ENCODE data around the gene NDEL1.

The NDEL1 gene

DNA sequence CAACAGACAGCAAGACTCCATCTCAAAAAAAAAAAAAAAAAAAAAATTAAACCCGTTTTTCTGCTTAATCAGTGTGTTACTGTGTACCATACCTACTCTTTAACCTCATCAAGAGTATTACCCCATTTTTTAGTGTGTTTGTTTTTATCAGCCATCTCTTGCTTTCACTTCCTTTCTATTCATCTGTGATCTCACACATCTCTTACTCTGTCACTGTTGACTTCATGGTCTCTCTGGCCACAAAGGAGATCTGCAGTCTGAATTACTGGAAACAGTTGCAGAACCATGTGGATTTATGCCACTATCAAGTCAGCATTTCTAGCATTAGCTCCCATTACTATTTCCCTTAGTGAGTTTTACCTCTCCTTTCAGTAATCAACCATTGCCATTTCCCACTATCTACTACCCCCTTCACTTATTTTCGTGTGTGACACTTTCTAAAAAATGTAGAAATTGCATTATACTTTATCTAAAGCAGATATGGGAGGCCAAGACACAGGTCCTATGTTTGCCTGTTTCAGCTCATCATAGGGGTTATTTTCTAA, 20.1 kb downstream of the NDEL1 start:
- DNase-seq (ENCODE audit: low spot score) = no peak
- no peak for FAIRE-seq

DNA sequence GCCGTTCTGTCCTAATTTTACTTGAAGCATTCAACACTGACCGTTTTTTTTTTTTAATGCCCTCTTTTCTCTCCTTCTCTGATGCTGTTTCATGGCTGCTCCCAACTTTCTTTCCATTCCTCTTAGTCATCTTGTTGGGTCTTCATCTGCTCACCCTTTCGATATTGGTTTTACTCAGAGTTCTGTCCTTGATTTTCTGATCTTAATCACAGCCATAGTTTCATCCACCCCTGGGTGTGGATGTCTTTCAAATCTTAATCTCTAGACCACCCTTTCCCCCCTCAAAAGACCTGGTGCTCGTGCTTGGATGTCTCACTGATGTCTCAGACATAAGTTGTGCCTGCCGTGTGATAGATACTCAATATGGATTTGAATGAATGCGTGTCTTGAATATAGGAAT, 22.4 kb downstream of the NDEL1 start:
- DNase-seq (ENCODE audit: low spot score) (no peak), FAIRE-seq (no peak)

GRCh38 chr17:8459107-8459506, 23.4 kb downstream of the NDEL1 start:
- no peak for DNase-seq (ENCODE audit: low spot score)
- FAIRE-seq = no peak

DNA sequence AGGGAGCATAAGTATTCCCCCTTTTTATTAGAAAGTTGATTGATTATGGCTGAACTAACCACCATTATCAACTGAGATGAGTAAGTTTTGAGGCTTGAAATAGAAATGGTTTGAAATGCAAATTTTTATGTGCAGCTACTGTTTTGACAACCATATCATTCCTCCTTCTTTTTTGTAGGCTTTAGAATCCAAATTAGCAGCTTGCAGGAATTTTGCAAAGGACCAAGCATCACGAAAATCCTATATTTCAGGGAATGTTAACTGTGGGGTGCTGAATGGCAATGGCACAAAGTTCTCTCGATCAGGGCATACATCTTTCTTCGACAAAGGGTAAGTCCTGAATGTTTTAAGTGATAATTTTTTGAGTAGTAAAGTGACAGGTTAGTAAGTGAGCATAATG, 24.1 kb downstream of the NDEL1 start:
- DNase-seq (ENCODE audit: low spot score) (no peak), FAIRE-seq (no peak)

DNA sequence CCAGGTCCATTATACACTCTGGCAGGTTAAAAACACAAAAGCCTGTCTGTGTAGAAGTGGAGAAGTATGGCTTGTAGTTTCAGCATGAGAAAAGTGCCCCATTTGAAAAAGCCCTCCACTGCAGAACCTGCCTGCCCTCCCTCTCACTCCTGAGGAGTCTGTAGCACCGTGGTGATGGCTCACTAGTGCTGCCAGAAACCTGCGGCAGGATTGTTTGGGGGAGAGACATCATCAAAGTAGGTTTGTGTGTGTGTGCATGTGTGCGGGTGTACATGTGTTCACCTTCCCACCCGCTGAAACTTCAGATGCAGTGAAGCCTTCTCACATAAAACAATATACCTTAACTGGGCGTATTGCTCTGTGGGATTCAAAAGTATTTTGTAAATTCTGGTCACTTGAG, 26.9 kb downstream of the NDEL1 start:
- FAIRE-seq = no peak

DNA sequence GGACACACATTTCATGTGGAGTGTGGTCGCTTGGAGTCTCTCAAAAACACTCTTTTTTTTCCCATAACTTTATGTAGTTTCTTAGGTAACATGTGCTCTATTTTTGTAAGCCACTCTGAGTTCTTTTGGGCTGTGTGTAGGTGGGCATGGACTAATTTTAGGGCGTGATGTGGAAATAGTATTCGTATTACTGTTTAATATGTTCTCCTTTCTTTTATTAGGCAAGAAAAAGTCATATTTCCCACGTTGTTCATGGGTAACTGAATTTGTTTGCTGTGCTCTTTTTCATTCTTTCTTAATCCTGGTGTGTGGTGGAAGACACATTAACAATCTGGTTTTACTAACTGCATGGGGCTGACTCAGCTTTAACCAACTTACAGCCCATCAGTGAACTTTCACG, 27.4 kb downstream of the NDEL1 start:
- no peak for DNase-seq (ENCODE audit: low spot score)
- no peak for FAIRE-seq

More for the DNA sequence above, 26.9 kb downstream of the NDEL1 start:
- DNase-seq (ENCODE audit: low spot score) = no peak

DNA sequence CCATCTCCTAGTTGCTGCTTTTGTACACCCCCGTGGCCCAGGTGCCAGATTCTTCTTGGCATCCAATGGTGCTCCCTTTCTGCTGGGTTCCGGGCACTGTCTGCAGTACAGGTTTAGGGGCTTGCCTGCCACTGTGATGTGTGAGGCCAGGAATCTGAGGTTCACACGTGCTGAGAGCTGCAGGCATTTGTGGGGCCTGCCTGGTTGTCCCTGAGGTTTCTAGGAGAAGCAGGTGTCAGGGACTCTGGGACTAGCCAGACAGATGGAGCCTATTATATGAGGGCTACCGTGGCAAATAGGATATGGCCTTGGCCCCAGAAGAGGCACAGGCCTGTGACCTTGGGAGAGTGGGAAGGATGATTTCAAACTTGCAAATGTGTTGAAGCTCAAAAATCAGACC, 29.3 kb downstream of the NDEL1 start:
- FAIRE-seq (no peak), DNase-seq (ENCODE audit: low spot score) (no peak)

GRCh38 chr17:8465356-8465755, 29.7 kb downstream of the NDEL1 start:
- no peak for FAIRE-seq

DNA sequence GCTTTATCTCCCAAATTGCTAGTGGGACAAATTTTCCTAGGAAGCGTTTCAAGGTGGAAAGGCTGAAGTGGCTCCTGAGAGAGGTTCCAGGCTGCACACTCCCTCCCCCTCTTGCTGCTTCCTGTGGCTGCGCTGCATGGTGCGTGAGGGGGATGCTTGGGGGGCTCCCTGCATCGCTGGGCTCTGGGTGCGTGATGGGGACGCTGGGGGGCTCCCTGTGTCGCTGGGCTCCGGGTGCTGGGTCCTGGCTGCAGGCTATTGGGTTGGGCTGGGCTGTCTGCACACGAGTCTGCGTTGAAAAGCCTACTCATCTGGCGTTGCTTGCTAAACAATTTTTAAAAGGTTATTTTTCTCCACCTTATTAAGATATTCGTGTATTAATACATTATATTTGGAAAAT, 30.1 kb downstream of the NDEL1 start:
- FAIRE-seq = no peak
- no peak for DNase-seq (ENCODE audit: low spot score)

More at GRCh38 chr17:8465356-8465755, 29.7 kb downstream of the NDEL1 start:
- no peak for DNase-seq (ENCODE audit: low spot score)

- FAIRE-seq = no peak
- DNase-seq (ENCODE audit: low spot score) = no peak
These were observed 30.8 kb downstream of the NDEL1 start for GRCh38 chr17:8466456-8466855.

- FAIRE-seq = no peak
- DNase-seq (ENCODE audit: low spot score) = no peak
These were observed 31.2 kb downstream of the NDEL1 start for GRCh38 chr17:8466873-8467272.

DNA sequence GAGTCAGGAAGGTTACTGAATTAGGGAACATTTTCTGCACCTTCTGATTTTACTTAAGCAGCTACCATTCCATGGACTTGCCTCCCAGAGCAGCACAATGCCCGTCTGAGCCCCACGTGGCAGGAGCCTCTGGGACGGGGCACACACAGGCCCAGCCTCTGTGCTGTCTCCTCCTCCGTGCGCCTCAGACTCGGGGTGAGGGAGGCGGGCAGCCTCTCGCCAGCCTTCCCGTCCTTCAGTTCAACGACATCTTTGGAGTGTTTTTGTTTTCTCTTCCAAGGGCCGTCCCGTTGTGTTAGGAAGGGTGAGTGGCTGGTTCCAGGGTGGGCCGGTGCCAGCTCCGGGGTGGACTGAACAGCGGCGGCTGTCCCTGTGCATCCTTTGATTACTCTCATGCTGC, 31.8 kb downstream of the NDEL1 start:
- FAIRE-seq = no peak
- DNase-seq (ENCODE audit: low spot score) = no peak

- FAIRE-seq (no peak), DNase-seq (ENCODE audit: low spot score) (no peak)
These were observed 32.4 kb downstream of the NDEL1 start for GRCh38 chr17:8468127-8468526.

GRCh38 chr17:8468980-8469379, 33.3 kb downstream of the NDEL1 start:
- DNase-seq (ENCODE audit: low spot score) (no peak), FAIRE-seq (no peak)

GRCh38 chr17:8469964-8470363, 34.3 kb downstream of the NDEL1 start:
- DNase-seq (ENCODE audit: low spot score) = no peak

GRCh38 chr17:8470447-8471047, 34.9 kb downstream of the NDEL1 start:
- DNase-seq (ENCODE audit: low spot score) (no peak), FAIRE-seq (no peak)

More at GRCh38 chr17:8469964-8470363, 34.3 kb downstream of the NDEL1 start:
- FAIRE-seq = no peak

DNA sequence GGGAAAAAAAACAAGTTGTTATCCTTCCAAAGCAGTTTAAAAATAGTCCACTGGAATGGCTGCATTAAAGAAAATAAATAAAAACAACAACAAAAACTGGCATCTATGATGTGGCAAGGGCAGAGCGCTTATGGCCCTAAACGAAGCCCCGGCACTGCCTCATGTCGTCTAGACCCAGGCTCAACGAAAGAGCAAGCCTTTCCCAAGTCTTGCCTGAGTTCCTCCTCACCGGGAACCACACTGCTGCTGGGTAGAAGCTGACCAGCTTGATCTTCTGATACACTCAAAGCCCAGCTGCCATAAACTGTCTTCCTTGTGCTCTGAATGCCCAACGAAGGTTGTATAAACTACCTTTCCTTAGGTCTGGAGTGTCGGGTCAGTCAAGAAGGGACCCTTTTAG, 37.0 kb downstream of the NDEL1 start:
- FAIRE-seq (no peak), DNase-seq (ENCODE audit: low spot score) (no peak)

DNA sequence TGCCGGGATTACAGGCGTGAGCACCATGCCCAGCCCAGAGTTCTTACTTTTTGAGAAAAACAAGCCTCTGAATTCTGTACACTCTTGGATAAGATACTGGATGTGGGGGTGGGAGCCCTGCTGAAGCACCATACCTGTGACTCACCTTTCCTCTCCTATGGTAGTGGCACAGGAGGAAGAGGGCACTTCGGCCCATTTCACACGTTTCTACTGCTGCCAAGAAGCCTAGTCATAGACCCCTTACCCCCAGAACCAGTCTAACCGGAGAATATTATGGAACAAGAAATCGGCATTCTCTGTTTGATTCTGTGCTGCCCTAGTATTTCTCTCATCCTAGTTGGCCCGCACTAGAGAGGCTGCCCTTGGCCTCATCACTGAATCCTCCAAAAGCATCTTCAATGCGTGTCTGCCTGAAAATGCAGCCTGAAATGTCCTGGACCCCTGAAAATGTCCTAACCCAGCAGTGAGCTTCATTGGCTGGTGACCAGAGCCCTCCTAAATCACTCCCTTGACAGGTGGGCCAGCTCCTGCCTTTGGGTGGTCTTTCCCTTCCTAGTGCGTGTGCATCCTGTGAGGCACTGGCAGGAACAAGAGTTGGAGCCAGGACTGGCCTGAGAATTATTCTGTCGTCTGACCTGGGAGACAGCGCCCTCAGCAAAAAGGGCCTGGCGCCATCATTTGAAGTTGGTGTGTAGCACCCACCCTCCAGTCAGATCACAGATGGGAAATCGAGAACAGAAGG, 37.9 kb downstream of the NDEL1 start:
- no peak for DNase-seq (ENCODE audit: low spot score)
- no peak for FAIRE-seq

DNA sequence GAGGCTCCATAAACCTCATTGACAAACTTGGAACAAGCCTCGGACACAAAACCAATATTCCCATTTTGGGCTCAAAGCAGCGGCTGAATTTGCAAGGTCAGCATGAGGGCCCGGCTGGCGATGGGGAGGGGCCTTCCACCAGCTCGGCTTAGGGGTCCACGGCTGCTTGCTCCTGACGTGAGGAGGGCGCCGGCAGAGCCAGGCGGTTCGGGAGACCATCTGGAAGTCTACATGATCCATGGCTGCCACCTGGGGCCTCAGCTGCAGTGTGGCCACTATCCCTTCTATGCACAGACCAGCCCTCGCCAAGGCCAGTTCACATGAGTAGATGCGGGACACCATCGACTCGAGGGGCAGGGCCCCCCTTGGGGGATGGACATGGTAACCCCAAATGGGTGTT, 39.1 kb downstream of the NDEL1 start:
- FAIRE-seq = no peak

GRCh38 chr17:8475227-8475626, 39.5 kb downstream of the NDEL1 start:
- FAIRE-seq = no peak
- no peak for DNase-seq (ENCODE audit: low spot score)

More for the DNA sequence above, 39.1 kb downstream of the NDEL1 start:
- DNase-seq (ENCODE audit: low spot score) = no peak

- FAIRE-seq (no peak), DNase-seq (ENCODE audit: low spot score) (no peak)
These were observed 40.1 kb downstream of the NDEL1 start for GRCh38 chr17:8475781-8476180.

DNA sequence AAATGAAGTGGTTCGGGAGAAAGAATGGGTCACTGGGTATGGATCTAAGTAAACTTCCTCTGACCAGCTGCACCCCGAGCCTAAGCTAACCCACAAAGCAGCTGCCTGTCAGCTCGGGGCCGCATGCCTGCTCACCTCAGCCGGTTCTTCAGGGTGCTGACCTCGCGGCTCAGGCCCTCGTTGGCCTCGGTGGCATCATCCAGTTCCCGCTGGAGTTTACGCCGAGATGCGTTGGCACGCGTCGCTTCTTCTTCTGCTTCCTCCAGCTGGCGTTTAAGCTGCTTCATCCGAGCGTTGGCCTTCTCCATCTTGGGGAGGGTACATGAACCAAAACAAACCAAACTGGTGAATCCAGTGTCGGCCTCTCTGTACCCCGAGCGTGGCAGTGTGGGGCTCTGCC, 41.1 kb downstream of the NDEL1 start:
- no peak for FAIRE-seq
- DNase-seq (ENCODE audit: low spot score) = no peak

DNA sequence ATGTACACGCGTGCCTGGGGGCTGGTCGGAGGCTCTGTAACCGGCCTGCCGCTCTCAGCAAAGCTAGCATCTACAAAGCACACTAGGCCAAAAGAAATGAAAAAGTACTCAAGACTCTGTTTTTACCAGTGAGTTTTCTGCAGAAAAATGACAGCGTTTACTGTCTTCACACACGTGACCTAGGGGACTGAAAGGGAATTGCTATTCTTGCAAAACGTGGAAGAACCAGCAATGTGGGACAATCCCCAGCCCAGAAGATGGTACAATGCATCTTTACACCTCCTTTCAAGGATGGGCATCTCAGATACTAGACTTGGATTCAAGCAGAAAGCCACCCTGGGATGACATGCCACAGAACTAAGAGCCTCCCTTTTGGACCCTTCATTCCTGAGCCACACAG, 41.5 kb downstream of the NDEL1 start:
- FAIRE-seq (no peak), DNase-seq (ENCODE audit: low spot score) (no peak)
